ENCODE data around the gene TLCD2. TPM values are rescaled to one million over a fixed set of nuclear protein-coding genes. Genes with fewer than 3 reads are reported as not detected.
A peak's percentile ranks its signal among the peaks of the same experiment; 100 is the strongest.

Gene TLCD2
- total and polyA plus RNA-seq, 2 of the 13 experiments (the other 11 are each of a cell fraction or from before 2014, with no cell fraction given) = 0.90 to 1.1 TPM

DNA sequence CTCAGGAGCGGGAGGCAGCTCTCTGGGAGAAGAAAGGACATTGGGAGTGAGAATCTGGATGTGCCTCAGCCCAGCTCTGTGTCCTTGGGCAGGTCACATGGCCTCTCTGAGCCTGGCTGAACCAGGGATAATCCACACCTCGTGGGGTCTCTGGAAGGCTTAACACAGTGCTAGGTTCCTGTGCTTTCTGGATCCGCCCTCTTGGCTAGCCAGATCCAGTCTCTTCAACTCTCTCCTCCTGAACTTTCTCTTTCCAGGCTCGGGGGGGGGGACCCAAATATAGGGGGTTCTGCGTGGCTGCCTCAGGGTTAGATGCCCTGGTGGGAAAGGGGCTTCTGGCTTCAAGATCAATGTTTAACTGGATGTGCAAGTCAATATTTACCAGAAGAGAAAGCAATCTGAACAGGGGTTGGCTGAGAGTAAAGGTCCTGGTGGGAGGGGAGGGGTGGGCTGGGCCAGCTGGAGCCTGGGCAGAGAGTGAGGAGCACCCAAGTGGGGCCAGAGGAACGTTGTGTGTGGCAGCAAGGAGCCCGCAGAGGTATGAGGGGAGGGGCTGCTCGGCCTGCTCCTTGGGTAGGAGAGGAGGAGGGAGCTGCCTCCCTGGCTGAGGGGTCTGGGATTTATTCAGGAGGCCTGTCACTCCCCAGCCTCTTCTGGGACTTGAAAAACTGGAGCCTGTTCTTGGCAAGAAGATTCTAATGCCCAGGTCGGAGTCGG, 32.4 kb upstream of the TLCD2 start, which contains the start of gene SERPINF2 (continued):
- TF ChIP-seq, protein P1, sequence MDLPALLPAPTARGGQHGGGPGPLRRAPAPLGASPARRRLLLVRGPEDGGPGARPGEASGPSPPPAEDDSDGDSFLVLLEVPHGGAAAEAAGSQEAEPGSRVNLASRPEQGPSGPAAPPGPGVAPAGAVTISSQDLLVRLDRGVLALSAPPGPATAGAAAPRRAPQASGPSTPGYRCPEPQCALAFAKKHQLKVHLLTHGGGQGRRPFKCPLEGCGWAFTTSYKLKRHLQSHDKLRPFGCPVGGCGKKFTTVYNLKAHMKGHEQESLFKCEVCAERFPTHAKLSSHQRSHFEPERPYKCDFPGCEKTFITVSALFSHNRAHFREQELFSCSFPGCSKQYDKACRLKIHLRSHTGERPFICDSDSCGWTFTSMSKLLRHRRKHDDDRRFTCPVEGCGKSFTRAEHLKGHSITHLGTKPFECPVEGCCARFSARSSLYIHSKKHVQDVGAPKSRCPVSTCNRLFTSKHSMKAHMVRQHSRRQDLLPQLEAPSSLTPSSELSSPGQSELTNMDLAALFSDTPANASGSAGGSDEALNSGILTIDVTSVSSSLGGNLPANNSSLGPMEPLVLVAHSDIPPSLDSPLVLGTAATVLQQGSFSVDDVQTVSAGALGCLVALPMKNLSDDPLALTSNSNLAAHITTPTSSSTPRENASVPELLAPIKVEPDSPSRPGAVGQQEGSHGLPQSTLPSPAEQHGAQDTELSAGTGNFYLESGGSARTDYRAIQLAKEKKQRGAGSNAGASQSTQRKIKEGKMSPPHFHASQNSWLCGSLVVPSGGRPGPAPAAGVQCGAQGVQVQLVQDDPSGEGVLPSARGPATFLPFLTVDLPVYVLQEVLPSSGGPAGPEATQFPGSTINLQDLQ (CRISPR knock-in tag; IDR thresholded peaks at IDR 0.05) = no peak
- 0 out of 2 replicates have a peak, but pooled peaks have one; percentile 28 for TF ChIP-seq ZSCAN12 (CRISPR knock-in tag; IDR thresholded peaks at IDR 0.05)
- TF ChIP-seq, protein P2, sequence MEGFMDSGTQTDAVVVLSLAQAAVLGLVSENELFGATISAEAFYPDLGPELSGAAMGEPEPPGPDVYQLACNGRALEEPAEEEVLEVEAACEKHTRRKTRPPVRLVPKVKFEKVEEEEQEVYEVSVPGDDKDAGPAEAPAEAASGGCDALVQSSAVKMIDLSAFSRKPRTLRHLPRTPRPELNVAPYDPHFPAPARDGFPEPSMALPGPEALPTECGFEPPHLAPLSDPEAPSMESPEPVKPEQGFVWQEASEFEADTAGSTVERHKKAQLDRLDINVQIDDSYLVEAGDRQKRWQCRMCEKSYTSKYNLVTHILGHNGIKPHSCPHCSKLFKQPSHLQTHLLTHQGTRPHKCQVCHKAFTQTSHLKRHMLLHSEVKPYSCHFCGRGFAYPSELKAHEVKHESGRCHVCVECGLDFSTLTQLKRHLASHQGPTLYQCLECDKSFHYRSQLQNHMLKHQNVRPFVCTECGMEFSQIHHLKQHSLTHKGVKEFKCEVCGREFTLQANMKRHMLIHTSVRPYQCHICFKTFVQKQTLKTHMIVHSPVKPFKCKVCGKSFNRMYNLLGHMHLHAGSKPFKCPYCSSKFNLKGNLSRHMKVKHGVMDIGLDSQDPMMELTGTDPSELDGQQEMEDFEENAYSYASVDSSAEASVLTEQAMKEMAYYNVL (CRISPR knock-in tag; IDR thresholded peaks at IDR 0.05; ENCODE audit: borderline replicate concordance) = no peak
- peak; percentile 64 for TF ChIP-seq ZFP36 (IDR thresholded peaks at IDR 0.05; ENCODE audit: borderline replicate concordance, low read depth, low read length, partially characterized antibody)
- TF ChIP-seq NPAS2 (CRISPR knock-in tag; IDR thresholded peaks at IDR 0.05; ENCODE audit: borderline replicate concordance) = no peak
- TF ChIP-seq, protein P3, sequence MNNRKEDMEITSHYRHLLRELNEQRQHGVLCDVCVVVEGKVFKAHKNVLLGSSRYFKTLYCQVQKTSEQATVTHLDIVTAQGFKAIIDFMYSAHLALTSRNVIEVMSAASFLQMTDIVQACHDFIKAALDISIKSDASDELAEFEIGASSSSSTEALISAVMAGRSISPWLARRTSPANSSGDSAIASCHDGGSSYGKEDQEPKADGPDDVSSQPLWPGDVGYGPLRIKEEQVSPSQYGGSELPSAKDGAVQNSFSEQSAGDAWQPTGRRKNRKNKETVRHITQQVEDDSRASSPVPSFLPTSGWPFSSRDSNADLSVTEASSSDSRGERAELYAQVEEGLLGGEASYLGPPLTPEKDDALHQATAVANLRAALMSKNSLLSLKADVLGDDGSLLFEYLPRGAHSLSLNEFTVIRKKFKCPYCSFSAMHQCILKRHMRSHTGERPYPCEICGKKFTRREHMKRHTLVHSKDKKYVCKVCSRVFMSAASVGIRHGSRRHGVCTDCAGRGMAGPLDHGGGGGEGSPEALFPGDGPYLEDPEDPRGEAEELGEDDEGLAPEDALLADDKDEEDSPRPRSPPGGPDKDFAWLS (CRISPR knock-in tag; IDR thresholded peaks at IDR 0.05; ENCODE audit: borderline replicate concordance) = no peak
- peak; percentile 56; the same call in 1 of the 2 replicates for TF ChIP-seq MBD4 (IDR thresholded peaks at IDR 0.05; ENCODE audit: borderline replicate concordance, low read length)
- TF ChIP-seq BCL6 (CRISPR knock-in tag; IDR thresholded peaks at IDR 0.05) = peak; percentile 84
- TF ChIP-seq MAZ (IDR thresholded peaks at IDR 0.05; ENCODE audit: borderline replicate concordance, low read depth, low read length) = peak; percentile 75; the same call in 1 of the 2 replicates
- peak; percentile 88 for TF ChIP-seq MAZ (CRISPR knock-in tag; IDR thresholded peaks at IDR 0.05; ENCODE audit: low read depth)
- no peak for TF ChIP-seq REXO4 (CRISPR knock-in tag; IDR thresholded peaks at IDR 0.05; ENCODE audit: borderline replicate concordance)
- TF ChIP-seq MED1 (CRISPR knock-in tag; IDR thresholded peaks at IDR 0.05) = peak; percentile 92
- TF ChIP-seq KDM6A (CRISPR knock-in tag; IDR thresholded peaks at IDR 0.05; ENCODE audit: low read depth) = peak; percentile 63
- TF ChIP-seq TBL1XR1 (IDR thresholded peaks at IDR 0.05; ENCODE audit: borderline replicate concordance, low read length, partially characterized antibody) = peak; percentile 64
- peak; percentile 73; the same call in 1 of the 2 replicates for TF ChIP-seq ZSCAN25 (CRISPR knock-in tag; IDR thresholded peaks at IDR 0.05)
- peak; percentile 66; the same call in 1 of the 2 replicates for TF ChIP-seq ZBTB7A (CRISPR knock-in tag; IDR thresholded peaks at IDR 0.05)
- TF ChIP-seq ELF3 (CRISPR knock-in tag; IDR thresholded peaks at IDR 0.05) = peak; percentile 10; the same call in 1 of the 2 replicates
- TF ChIP-seq TCF12 (IDR thresholded peaks at IDR 0.05) = no peak
- TF ChIP-seq TCF12 (CRISPR knock-in tag; IDR thresholded peaks at IDR 0.05) = peak; percentile 79; the same call in 1 of the 2 replicates
- peak; percentile 96 for TF ChIP-seq ZBTB7B (CRISPR knock-in tag; IDR thresholded peaks at IDR 0.05)
- 0 out of 2 replicates have a peak, but pooled peaks have one; percentile 59 for TF ChIP-seq ZNF557 (CRISPR knock-in tag; IDR thresholded peaks at IDR 0.05)
- peak; percentile 69; the same call in 1 of the 2 replicates for TF ChIP-seq DMAP1 (CRISPR knock-in tag; IDR thresholded peaks at IDR 0.05)
- 0 out of 2 replicates have a peak, but pooled peaks have one; percentile 55 for TF ChIP-seq ZNF124 (CRISPR knock-in tag; IDR thresholded peaks at IDR 0.05)
- TF ChIP-seq ERF (CRISPR knock-in tag; IDR thresholded peaks at IDR 0.05) = peak; percentile 85
- TF ChIP-seq ZFP41 (CRISPR knock-in tag; IDR thresholded peaks at IDR 0.05; ENCODE audit: borderline replicate concordance) = no peak

Data from HepG2 (cell line).